H9 (cell line): ENCODE measurements around the gene BCAS4. TPM values are rescaled to one million over a fixed set of nuclear protein-coding genes. Genes with fewer than 3 reads are reported as not detected.
A peak's percentile ranks its signal among the peaks of the same experiment; 100 is the strongest.

Experiments used
- DNase-seq: peaks from one replicate; pipeline ENCODE4 v3.0.0-alpha.2; 2017
- H2AFZ ChIP-seq: one replicate; pipeline ENCODE4 v1.6.1; 2013; ENCODE audit warnings: mild to moderate bottlenecking, low read length, control low read depth, moderate library complexity
- H2AK5ac ChIP-seq: 2 replicates; pipeline ENCODE4 v1.6.1; 2013; ENCODE audit warnings: low read length, control low read depth, mixed read lengths; ENCODE audit not compliant: insufficient read length
- H2BK120ac ChIP-seq: one replicate; pipeline ENCODE4 v1.6.1; 2013; ENCODE audit warnings: low read depth, mild to moderate bottlenecking, low read length, control low read depth, inconsistent platforms; ENCODE audit not compliant: poor library complexity, severe bottlenecking
- H2BK12ac ChIP-seq: 2 replicates; pipeline ENCODE4 v1.6.1; 2013; ENCODE audit warnings: low read length, control low read depth, mixed read lengths, low read depth; ENCODE audit not compliant: insufficient read length
- H2BK15ac ChIP-seq: 2 replicates; pipeline ENCODE4 v1.6.1; 2013; ENCODE audit warnings: low read depth, low read length, control low read depth
- H2BK20ac ChIP-seq: one replicate; pipeline ENCODE4 v1.6.1; 2013; ENCODE audit warnings: low read depth, mild to moderate bottlenecking, low read length, control low read depth, inconsistent platforms; ENCODE audit not compliant: poor library complexity, severe bottlenecking
- H2BK5ac ChIP-seq: 2 replicates; pipeline ENCODE4 v1.6.1; 2013; ENCODE audit warnings: low read length, control low read depth, mixed read lengths; ENCODE audit not compliant: insufficient read length
- H3K14ac ChIP-seq: 2 replicates; pipeline ENCODE4 v1.6.1; 2013; ENCODE audit warnings: low read length, control low read depth; ENCODE audit not compliant: insufficient read depth
- H3K18ac ChIP-seq: 2 replicates; pipeline ENCODE4 v1.6.1; 2013; ENCODE audit warnings: low read depth, mild to moderate bottlenecking, mixed read lengths, low read length, control low read depth; ENCODE audit not compliant: insufficient read length
- H3K23ac ChIP-seq: 2 replicates; pipeline ENCODE4 v1.6.1; 2013; ENCODE audit warnings: low read length, control low read depth, mixed read lengths, low read depth; ENCODE audit not compliant: insufficient read length
- H3K23me2 ChIP-seq: 2 replicates; pipeline ENCODE4 v1.6.1; 2013; ENCODE audit warnings: low read depth, mild to moderate bottlenecking, mixed read lengths, low read length, control low read depth; ENCODE audit not compliant: insufficient read length, poor library complexity, severe bottlenecking
- H3K27ac ChIP-seq: 2 replicates; pipeline ENCODE4 v1.5.1; 2013; ENCODE audit warnings: low read length, control low read depth, mixed read lengths, low read depth; ENCODE audit not compliant: insufficient read length
- H3K27me3 ChIP-seq: 2 replicates; pipeline ENCODE4 v1.6.1; 2013; ENCODE audit warnings: low read length, control low read depth, inconsistent platforms; ENCODE audit not compliant: insufficient read depth
- H3K4ac ChIP-seq: 2 replicates; pipeline ENCODE4 v1.6.1; 2013; ENCODE audit warnings: low read depth, mild to moderate bottlenecking, control low read depth, inconsistent platforms, low read length, moderate library complexity
- H3K4me1 ChIP-seq: 2 replicates; pipeline ENCODE4 v1.6.1; 2013; ENCODE audit warnings: low read length, control low read depth, inconsistent platforms; ENCODE audit not compliant: insufficient read depth
- H3K4me2 ChIP-seq: 2 replicates; pipeline ENCODE4 v1.6.1; 2013; ENCODE audit warnings: low read length, control low read depth, mixed read lengths; ENCODE audit not compliant: insufficient read length, insufficient read depth
- H3K56ac ChIP-seq: 2 replicates; pipeline ENCODE4 v1.6.1; 2013; ENCODE audit warnings: low read depth, mild to moderate bottlenecking, mixed read lengths, low read length, control low read depth; ENCODE audit not compliant: insufficient read length
- H3K79me1 ChIP-seq: 2 replicates; pipeline ENCODE4 v1.6.1; 2013; ENCODE audit warnings: low read depth, mild to moderate bottlenecking, moderate library complexity, low read length, control low read depth, inconsistent platforms; ENCODE audit not compliant: insufficient read depth, poor library complexity, severe bottlenecking
- H3K79me2 ChIP-seq: 2 replicates; pipeline ENCODE4 v1.6.1; 2013; ENCODE audit warnings: low read length, control low read depth, inconsistent platforms; ENCODE audit not compliant: insufficient read depth
- H3K9ac ChIP-seq: 2 replicates; pipeline ENCODE4 v1.6.1; 2013; ENCODE audit warnings: low read length, control low read depth, mixed read lengths; ENCODE audit not compliant: insufficient read length; ENCODE audit errors: extremely low read depth
- H3K9me3 ChIP-seq: one replicate; pipeline ENCODE4 v1.6.1; 2013; ENCODE audit warnings: low read depth, low read length, inconsistent platforms; ENCODE audit not compliant: control insufficient read depth
- H3T11ph ChIP-seq: one replicate; pipeline ENCODE4 v1.6.1; 2013; ENCODE audit warnings: mild to moderate bottlenecking, low read length, control low read depth, inconsistent platforms
- H4K20me1 ChIP-seq: one replicate; pipeline ENCODE4 v1.6.1; 2013; ENCODE audit not compliant: control insufficient read depth, insufficient read length, insufficient read depth
- H4K5ac ChIP-seq: 2 replicates; pipeline ENCODE4 v1.6.1; 2013; ENCODE audit warnings: low read depth, mild to moderate bottlenecking, mixed read lengths, low read length, control low read depth; ENCODE audit not compliant: insufficient read length
- H4K8ac ChIP-seq: replicated peaks from 2 replicates; pipeline ENCODE4 v1.6.1; 2013; ENCODE audit warnings: low read length, control low read depth, mixed read lengths, low read depth; ENCODE audit not compliant: insufficient read length
- H4K91ac ChIP-seq: 2 replicates; pipeline ENCODE4 v1.6.1; 2013; ENCODE audit warnings: low read depth, mild to moderate bottlenecking, moderate library complexity, mixed read lengths, low read length, control low read depth; ENCODE audit not compliant: insufficient read length
- H3K27ac Mint-ChIP-seq, 3 experiments: 2 replicates in 2 of 3; 3 replicates in 1 of 3; pipeline ENCODE4 v1.8.0; 2020 to 2021; ENCODE audit warnings: mixed read lengths in 3 of 3, mild to moderate bottlenecking in 1 of 3, moderate library complexity in 1 of 3
- H3K27me3 Mint-ChIP-seq: 2 replicates; pipeline ENCODE4 v1.8.0; 2021; ENCODE audit warnings: low read depth, mild to moderate bottlenecking, moderate library complexity, mixed read lengths
- H3K36me3 Mint-ChIP-seq, 3 experiments: 2 replicates in 2 of 3; 3 replicates in 1 of 3; pipeline ENCODE4 v1.8.0; 2020 to 2021; ENCODE audit warnings: low read depth in 3 of 3, mixed read lengths in 3 of 3; ENCODE audit not compliant: insufficient read depth in 1 of 3
- H3K4me1 Mint-ChIP-seq, 2 experiments: 2 replicates each; pipeline ENCODE4 v1.8.0; 2020; ENCODE audit warnings: mixed read lengths in 2 of 2
- H3K4me3 Mint-ChIP-seq, 2 experiments: 2 replicates in 1 of 2; 3 replicates in 1 of 2; pipeline ENCODE4 v1.8.0; 2020 to 2021; ENCODE audit warnings: mild to moderate bottlenecking in 2 of 2, mixed read lengths in 2 of 2, moderate library complexity in 1 of 2
- H3K9me3 Mint-ChIP-seq, 2 experiments: 2 replicates in 1 of 2; 3 replicates in 1 of 2; pipeline ENCODE4 v1.8.0; 2020; ENCODE audit warnings: mild to moderate bottlenecking in 2 of 2, mixed read lengths in 2 of 2, moderate library complexity in 1 of 2
- WGBS: extraction: QIAGEN DNeasy Blood & Tissue Kit; methylation state at CpG from one replicate; pipeline ENCODE4 v1.1.7; 2013; ENCODE audit warnings: missing lambda C conversion rate, low lambda C conversion rate, mixed read lengths; ENCODE audit not compliant: insufficient read length; ENCODE audit errors: extremely low coverage; 5-methylcytosine and 5-hydroxymethylcytosine counted together
- total RNA-seq: library from RNA; stranded (reverse); gene quantifications from 2 replicates; pipeline ENCODE4 v1.2.1, GENCODE V29; 2021
- TF ChIP-seq, protein P1 (sequence below): fragments of 200-600 bp; sonication (generic); conservative IDR thresholded peaks from 3 replicates; pipeline ENCODE4 v1.8.0; 2021; ENCODE audit warnings: antibody characterized with exemption, mild to moderate bottlenecking

BCAS4 gene
- total RNA-seq, 1 experiment from 2014 or later = 16.9 TPM

- Histone ChIP-seq H2AFZ (no peak overlapping the region), H4K8ac (no peak overlapping the region), H2BK120ac (no peak overlapping the region), H3K56ac (no peak overlapping the region), H3K27me3 (no peaks in the 10 kb centered on the region), H2BK15ac (no peak overlapping the region), H3K18ac (no peak overlapping the region), H3K14ac (no peak overlapping the region), H4K5ac (no peak overlapping the region), H3K9ac (no peak overlapping the region), H2BK20ac (no peak overlapping the region), H3K9me3 (no peaks in the 10 kb centered on the region), H3K79me1 (no peaks in the 10 kb centered on the region), H3K4ac (no peak overlapping the region), H3K4me1 (peaks cover 2% of the 10 kb centered on the region; the same call in 1 of the 2 replicates), H3K79me2 (peaks cover 79% of the 10 kb centered on the region; the same call in 1 of the 2 replicates), H2AK5ac (no peak overlapping the region), H3K4me2 (no peak overlapping the region), H3T11ph (no peak overlapping the region), H2BK12ac (no peak overlapping the region), H4K91ac (no peak overlapping the region), H2BK5ac (no peak overlapping the region), H3K27ac (no peak overlapping the region), H4K20me1 (no peaks in the 10 kb centered on the region), H3K23me2 (no peaks in the 10 kb centered on the region), H3K23ac (no peak overlapping the region)
- WGBS = no CpG with 5 or more reads among the region's 1 CpG
- H3K4me3 Mint-ChIP-seq = no peak overlapping the region
- DNase-seq = no peak
- TF ChIP-seq, protein P1, sequence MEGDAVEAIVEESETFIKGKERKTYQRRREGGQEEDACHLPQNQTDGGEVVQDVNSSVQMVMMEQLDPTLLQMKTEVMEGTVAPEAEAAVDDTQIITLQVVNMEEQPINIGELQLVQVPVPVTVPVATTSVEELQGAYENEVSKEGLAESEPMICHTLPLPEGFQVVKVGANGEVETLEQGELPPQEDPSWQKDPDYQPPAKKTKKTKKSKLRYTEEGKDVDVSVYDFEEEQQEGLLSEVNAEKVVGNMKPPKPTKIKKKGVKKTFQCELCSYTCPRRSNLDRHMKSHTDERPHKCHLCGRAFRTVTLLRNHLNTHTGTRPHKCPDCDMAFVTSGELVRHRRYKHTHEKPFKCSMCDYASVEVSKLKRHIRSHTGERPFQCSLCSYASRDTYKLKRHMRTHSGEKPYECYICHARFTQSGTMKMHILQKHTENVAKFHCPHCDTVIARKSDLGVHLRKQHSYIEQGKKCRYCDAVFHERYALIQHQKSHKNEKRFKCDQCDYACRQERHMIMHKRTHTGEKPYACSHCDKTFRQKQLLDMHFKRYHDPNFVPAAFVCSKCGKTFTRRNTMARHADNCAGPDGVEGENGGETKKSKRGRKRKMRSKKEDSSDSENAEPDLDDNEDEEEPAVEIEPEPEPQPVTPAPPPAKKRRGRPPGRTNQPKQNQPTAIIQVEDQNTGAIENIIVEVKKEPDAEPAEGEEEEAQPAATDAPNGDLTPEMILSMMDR = no peak
- peak overlapping the region in 1 of 3 experiments; percentile 26; a peak in 2 of 7 replicates for H3K27ac Mint-ChIP-seq
- no peaks in the 10 kb centered on the region for H3K27me3 Mint-ChIP-seq
- H3K9me3 Mint-ChIP-seq = no peaks in the 10 kb centered on the region
- H3K4me1 Mint-ChIP-seq = peaks cover 55 to 57% of the 10 kb centered on the region in 2 experiments
- peaks cover 11 to 69% (median 54%) of the 10 kb centered on the region in 3 experiments; a peak in 6 of 7 replicates for H3K36me3 Mint-ChIP-seq
Observed at GRCh38 chr20:50911716-50912115, 116.9 kb downstream of the BCAS4 start.
